Activated gamma-delta T cell treated with anti-CD3 and anti-CD28 coated beads, Interleukin-2, amount 50 U/mL, for 16 hours (primary cell): ENCODE results near the gene ELANE.
A peak's percentile ranks its signal among the peaks of the same experiment; 100 is the strongest.
"Not testable (repeated sequence)": the region's sequence is repeated elsewhere in the genome, so short reads cannot be mapped to it uniquely, and the experiment has no call there.

Experiments used
- DNase-seq: peaks from one replicate; pipeline ENCODE4 v3.0.0-alpha.2; 2020; ENCODE audit warnings: low read depth

ELANE gene

DNA sequence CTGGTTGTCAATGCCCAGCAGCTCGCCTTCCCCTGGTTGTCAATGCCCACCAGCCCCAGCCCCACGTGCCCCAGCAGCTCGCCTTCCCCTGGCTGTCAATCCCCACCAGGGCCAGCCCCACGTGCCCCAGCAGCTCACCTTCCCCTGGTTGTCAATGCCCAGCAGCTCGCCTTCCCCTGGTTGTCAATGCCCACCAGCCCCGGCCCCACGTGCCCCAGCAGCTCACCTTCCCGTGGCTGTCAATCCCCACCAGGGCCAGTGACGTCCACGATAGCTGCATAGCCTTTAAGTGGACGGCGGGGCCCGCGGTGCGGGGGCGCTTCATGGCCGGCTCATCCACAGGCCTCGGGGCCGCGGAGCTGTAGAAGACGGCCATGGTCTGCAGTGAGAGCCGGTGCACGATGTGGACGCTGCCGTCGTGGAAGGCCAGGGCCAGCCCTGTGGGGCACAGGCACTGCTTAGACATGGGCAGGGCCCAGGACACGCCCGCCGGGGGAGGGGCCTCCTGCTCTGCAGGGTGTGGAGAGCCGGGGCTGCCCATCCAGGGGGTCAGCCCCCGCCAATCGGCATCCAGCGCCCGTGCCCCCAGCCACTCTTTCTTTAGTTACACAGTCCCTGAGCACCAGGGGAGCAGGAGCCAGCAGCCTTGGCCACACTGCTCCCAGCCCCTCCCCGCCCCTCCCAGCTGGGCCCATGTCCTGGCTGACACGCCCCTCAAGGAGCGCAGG is 27.8 kb downstream of the ELANE start:
- no peak for DNase-seq

DNA sequence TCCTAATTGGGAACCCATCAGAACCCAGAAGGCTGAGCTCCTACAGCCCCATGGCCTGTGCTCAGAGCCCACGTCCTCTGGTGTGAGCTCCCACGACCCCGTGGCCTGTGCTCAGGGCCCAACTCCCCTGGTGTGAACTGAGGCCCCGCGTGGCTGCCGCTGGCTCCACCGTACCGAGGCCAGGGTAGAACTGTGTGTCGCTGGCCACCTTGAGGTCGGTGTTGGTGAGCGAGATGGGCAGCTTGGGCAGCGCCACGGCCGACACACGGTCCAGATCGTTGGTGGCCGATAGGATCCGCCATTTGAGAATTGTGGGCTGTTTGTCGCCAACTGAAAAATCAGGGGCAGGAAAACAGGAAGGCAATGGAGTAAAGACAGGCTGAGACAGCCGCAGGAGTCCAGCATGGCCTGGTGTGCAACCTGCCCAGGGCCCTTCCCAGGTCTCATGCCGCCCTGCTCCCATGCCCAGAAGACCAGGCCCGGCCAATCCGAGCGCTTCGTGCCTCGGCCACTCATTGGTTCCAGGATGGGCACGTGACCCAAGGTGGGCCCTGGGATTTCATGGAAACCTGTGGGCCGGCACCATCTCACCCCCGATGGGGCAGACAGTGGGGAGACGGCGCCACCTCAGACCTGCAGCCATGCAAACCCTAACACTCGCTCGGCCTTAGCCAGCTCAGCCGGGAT is 29.4 kb downstream of the ELANE start:
- no peak for DNase-seq

DNA sequence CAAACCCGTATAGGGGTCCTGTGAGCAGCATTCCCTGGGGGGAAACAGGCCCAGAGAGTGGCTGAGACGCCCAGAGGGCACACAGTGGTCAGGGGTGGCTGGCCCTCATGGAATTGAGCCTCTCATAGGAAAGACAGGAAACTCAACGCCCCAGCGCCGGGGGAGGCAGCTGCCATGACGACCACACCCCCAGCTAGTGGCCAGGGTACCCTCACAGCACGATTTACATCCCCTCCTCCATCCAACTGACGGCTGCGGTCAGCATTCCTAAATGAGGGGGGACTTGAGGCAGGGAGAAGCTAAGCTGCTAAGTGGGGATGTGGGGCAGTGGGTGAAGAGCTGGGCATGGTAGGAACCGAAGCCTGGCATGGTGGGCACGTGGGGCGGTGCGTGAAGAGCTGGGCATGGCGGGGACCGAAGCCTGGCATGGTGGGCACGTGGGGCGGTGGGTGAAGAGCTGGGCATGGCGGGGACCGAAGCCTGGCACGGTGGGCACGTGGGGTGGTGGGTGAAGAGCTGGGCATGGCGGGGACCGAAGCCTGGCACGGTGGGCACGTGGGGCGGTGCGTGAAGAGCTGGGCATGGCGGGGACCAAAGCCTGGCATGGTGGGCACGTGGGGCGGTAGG is 30.9 kb downstream of the ELANE start:
- no peak for DNase-seq

DNA sequence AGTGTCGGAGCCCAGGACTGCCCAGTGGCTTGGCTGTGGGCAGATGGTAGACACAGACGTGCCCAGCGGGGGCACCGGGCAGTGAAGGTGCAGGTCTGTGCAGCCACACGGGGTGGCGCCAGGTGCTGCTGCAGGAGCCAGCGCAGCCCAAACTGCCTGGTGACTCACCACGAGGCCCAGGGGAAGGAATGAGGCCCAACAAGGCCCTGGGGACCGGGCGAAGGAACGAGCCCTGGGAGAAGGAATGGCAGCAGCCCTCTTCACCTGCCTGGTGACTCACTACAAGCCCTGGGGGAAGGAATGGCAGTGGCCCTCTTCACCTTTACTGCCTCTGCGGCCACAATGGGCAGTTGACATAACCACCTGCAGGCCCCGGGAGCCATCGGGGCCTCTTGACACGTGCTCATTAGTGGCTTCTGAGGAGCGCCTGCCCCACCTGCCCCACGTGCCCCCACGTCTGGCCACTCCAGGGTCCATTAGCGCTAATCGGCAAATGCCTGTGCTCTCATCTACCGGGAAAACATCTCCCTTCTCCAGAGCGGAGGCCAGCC is 31.6 kb downstream of the ELANE start:
- DNase-seq = no peak

DNA sequence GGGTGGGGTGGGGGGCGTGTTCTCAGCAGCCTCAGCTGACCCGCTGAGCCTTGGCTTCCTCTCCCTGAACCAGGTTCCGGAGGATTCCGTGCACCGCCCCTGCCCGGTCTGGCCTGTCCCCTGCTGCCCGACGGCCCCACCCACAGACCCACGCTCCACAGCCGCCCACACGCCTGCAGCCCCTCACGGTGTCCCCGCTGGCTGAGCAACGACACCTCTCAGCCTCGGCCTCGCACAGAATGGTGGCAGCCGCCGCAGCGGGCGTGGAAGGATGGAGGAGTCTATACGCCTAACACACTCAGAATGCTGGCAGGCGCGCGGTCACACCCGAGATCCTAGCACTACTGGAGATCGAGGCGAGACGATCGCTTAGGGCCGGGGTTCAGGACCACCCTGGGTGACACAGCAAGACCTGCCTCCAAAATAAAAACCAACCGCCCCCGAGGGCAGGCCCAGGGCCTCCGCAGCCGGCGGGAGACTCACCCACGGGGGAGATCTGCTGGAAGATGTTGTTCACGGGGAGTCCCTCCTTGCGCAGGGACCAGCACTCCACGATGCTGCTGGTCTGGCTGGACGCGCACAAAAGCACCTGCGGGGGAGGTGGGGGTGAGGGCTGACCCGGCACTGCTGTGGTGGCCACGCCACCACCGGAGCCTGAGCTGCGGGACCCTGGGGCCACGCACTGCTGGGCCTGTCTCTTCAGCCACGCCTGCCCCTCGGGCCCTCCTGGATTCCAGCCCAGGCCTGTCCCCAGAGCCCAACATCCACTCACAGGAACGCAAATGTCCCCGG is 32.5 kb downstream of the ELANE start:
- DNase-seq = no peak

DNA sequence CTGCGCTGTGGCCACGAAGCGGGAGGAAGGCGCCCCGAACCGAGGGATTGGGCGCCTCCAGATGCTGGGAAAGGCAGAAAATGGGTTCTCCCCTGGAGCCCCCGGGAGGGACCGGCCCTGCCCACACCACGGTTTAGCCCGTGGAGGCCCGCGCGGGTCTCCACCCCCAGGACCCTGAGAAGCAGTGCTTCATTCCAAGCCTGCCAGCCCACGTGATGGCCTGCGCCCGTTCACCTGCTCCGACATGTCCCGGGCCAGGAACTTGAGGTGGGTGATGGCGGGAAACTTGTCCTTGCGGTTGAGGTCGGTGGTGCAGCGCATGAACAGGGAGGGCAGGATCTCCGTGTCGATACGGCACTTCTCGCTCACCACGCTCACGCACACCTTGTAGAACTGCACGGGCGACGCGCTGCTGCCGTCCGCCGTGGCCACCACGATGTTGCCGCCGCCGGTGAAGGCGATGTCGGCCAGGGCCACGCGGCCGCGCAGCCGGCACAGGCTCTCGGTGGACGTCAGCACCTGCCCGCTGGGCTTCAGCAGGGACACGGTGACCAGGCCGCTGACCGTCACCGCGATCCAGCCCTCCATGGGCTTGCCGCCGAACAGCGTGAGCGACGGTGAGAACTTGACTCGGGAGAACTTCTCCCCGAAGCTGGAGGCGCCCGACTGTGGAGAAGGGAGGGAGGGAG is 33.6 kb downstream of the ELANE start:
- DNase-seq = no peak

DNA sequence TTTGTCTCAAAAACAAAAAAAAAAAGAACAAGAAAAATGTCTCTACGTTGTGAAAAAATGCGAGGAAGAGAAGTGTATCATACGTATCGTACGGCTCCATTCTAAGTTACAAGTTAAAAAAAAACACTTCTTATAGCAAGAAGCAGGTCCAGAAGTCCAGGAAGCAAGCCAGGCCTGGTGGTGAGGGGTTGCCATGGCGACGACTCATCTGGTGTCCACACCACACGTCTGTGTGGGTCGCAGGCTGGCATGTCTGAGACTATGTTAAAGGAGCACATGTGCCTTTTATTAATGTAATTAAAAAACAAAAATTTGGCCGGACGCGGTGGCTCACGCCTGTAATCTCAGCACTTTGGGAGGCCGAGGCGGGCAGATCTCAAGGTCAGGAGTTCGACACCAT is 35.0 kb downstream of the ELANE start:
- DNase-seq = no peak

DNA sequence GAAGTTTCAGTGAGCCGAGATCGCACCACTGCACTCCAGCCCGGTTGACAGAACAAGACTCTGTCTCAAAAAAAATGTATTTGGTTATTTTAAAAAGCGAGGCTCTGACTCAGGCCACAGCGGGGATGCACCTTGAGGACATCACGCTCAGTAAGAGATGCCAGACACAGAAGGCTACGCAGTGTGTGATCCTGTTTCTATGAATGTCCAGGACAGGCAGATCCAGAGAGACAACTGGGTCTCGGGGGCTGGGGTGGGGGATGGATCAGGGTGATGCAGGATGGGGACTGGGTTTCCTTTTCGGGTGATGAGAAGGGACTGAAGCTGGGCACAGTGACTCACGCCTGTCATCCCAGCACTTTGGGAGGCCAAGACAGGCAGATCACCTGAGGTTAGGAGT is 35.5 kb downstream of the ELANE start:
- no peak for DNase-seq

DNA sequence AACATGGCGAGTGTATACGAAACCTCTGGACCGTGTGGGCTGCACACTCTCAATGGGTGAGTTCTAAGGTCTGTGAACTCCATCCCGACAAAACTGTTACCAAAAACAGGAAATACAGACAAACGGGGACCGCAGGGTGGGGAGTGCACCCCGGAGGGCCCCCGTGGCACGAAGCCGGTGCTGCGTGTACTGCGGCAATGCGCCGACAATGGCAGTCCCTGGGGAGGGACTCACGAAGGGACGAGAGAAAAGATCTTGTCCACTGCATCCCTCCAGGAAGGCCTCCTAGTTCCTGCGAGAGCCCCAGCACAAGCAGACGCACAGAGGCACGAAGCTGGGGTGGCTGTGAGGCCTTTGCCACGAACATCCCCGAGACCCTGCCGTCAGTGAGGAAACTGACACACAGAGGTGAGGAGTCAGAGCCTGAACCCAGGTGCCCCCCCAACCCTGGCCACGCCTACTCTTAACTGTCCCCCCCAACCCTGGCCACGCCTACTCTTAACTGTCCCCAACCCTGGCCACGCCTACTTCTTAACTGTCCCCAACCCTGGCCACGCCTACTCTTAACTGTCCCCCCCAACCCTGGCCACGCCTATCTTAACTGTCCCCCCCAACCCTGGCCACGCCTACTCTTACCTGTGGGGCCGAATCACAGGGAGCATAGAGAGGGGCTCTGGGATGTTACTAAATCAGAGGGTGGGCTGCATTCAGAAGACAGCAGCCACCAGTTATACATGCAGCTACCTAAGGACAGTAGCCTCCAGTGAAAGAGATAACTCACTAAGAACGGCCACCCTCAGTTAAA is 36.7 kb downstream of the ELANE start:
- DNase-seq = no peak

DNA sequence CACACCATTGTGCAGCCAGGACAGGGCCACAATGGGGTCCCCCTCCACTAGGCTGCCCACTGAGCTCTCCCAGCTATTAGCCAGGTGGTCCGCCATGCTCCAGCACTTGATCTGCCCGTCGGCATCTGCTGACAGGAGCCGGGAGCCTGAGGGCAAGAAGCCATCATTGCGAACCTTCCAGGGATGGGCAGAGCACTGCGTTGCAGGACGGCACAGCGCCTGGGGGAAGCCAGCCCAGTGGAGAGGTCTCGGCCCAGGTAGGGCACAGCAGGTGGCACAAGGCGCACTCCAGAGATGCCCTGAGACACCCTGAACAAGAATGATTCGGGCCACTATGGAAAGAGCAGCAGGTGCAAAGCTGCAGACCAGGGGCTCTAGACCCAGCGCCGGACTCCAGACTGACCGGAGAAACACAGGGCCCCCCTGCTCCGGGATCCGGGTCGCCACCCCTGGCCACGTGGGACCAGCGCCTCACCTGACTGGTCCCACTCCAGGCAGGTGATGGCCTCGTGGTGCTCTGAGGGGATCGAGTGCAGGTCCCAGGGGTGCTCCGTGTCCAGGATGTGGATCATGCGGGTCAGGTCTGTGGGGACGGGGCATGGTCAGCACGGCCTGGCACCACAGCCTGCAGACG is 37.7 kb downstream of the ELANE start:
- no peak for DNase-seq

DNA sequence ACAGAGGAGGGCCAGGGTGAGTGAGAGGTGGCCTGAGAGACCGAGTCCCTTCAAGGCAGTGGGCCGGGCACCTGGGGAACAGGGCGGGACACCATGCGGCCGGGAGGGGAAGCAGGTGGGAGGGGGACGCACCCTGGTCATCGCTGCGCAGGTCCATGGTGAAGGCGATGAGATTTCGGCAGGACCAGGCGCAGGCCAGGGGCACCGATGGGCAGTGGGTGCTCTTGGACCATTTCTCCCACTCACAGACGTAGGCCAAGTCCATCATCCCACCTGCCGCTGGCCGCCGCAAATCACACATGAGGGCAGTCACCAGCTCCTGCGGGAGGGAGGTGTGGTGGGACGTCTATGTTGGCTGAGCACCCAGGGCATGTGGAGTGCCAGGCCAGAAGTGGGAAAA is 38.7 kb downstream of the ELANE start:
- no peak for DNase-seq

DNA sequence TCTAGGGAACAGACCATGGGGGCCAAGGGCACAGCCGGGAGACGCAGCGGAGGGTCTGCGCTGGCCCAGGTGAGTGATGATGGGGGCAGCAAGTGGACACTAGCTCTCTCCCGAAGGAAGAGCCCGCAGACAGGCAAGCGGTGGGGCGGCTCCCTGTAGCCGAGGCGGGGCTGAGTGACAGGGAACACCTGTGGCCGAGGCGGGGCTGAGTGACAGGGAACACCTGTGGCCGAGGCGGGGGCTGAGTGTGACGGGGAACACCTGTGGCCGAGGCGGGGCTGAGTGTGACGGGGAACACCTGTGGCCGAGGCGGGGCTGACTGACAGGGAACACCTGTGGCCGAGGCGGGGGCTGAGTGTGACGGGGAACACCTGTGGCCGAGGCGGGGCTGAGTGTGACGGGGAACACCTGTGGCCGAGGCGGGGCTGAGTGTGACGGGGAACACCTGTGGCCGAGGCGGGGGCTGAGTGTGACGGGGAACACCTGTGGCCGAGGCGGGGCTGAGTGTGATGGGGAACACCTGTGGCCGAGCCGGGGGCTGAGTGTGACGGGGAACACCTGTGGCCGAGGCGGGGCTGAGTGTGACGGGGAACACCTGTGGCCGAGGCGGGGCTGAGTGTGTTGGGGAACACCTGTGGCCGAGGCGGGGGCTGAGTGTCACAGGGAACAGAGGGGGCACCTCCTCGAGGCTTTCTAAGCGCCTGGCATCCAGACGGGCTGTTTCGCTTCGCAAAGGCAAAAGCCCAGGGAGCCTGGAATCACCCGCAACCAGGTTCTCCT is 39.5 kb downstream of the ELANE start:
- not testable (repeated sequence) for DNase-seq

DNA sequence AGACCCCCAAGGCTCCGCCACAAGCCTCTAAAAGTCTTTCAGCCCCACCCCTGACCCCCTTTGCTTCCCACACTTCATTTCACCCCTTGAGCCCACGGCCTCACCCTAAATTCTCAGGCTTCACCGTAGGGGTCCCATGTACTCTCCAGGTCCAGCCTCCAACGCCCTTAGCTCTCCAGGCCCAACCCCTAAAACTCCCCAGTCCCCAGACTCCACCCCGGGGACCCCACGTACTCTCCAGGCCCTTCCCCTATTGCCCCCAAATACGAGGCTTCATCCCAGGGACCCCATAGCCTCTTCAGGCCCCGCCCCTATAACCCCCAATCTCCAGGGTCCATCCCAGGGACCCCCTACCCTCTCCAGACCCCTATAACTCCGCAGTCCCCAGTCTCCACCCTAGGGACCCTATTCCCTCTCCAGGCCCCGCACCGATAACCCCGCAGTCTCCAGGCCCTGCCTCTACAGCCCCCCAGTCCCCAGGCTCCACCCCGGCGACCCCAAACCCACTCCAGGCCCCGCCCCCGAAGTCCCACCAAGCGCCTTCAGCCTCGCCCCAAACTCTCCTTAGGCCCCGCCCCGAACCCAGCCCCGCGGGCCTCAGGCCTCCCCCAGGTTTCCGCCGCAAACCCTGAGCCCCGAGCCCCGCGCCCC is 40.3 kb downstream of the ELANE start:
- no peak for DNase-seq

DNA sequence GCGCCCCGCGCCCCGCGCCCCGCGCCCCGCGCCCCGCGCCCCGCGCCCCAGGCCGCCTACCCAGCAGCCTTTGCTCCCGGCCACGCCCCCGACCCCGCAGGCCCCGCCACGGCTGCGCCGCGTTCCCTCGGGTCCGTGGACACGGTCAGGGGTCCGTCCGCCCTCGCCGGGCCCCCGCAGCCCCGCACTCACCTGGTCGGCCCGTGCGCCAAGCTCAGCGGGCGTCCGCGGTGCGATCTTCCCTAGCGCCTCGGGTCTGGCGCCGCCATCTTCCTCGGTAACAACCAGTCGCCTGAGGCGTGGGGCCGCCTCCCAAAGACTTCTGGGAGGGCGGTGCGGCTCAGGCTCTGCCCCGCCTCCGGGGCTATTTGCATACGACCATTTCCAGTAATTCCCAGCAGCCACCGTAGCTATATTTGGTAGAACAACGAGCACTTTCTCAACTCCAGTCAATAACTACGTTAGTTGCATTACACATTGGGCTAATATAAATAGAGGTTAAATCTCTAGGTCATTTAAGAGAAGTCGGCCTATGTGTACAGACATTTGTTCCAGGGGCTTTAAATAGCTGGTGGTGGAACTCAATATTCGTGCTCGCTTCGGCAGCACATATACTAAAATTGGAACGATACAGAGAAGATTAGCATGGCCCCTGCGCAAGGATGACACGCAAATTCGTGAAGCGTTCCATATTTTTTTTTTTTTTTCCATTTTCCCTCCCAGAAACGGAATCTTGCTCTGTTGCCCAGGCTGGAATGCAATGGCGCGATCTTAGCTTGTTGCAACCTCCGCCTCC is 41.0 kb downstream of the ELANE start, which contains the start of the genes MED16 and RNU6-9:
TSS of gene MED16 (minus strand) at position 294 of the 796 bp plus-strand sequence. CDS start 2,056 bp downstream, outside the sequence.
TSS of gene RNU6-9 (plus strand) at position 591 of the 796 bp plus-strand sequence.
- peak; percentile 81 for DNase-seq

DNA sequence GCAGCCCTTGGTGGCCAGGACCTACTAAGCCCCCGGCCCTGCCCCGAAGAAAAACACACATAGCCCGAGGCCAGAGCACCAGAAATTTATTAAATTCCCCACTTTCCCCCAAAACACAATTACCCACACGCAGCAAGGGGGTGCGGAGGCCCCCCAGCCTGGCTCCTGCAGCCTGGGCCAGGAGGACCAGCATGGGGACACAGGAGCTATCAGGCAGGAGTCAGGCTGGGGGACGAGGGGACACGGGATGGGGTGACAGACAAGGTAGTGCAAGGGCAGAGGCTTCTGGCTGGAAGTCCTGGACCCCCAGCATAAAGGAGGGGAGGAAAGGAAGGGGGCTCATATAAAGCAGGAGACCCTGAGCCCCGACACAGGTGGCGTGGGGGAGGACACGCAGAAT is 44.3 kb downstream of the ELANE start:
- DNase-seq = no peak

DNA sequence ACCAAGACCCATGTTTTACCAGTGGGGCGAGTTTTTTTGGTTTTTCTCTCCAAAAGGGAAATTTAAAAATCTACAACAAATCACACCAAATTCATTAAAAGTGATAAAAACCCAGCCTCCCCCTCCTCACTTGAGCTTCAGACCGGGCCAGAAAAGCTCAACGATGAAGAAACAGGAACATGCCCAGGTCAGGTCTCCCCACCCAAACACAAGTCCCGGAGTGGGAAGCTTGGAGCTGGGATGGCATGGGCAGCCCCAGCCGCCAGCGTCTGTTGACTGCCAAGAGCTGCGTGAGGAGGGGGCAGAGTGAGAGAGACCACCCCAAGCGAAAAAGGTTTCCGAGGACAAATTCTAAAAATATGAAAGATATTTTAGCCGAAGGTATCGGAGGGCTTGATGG is 44.9 kb downstream of the ELANE start:
- DNase-seq = no peak

DNA sequence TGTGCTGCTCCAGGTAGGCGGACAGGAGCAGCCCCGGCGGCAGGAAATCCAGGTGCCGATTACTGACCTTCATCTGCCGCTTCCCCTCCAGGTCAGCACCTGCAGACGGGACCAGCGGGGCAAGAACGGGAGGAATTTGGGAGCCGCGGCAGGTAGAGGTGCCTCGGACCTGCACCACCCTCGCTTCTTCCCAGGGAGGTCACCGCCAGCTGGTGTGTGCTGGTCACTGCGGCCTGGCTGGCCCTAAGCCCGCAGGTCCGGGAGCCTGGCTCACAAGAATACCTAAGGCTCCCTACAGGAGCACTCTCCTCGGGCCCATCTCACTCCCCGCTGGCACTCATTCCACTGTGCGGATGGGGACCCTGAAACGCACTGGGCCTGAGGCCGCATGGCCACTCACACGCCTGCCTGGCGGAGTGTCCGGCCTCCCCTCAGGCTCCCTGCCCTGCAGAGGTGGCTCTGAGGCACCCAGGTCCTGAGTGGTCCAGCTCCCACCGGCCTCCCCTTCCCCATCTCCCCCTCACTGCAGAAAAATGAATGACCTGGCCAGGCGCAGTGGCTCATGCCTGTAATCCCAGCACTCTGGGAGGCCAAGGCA is 45.4 kb downstream of the ELANE start:
- DNase-seq = no peak

DNA sequence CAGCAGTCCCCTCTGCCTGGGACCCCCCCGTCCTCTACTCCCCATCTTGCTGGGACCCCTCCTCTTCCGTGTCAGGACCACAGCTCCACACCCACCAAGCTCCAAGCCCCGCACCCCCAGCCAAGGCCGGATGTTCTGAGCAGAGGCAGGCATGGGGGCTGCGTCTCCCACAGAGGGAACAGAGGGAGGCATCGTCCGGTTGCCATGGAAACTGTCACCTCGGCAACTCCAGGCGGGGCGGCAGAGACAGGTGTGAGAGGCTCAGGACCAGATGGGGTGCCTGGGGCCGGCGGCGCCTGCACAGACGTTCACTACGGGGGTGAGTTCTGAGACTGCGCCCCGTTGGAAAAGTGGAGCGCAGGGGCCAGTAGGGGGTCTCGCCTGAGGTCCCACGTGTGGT is 46.6 kb downstream of the ELANE start:
- DNase-seq = no peak
